Memory B cell (primary cell): ENCODE results near the gene TTC39A.

Experiments used
- ATAC-seq: fragments of 150-1000 bp; cut with Tn5 transposase; 2 replicates; pipeline ENCODE4 v1.10.0; 2021; ENCODE audit warnings: low read depth, mild to moderate bottlenecking, moderate library complexity
- DNase-seq, 2 donors: peaks; one replicate each; pipeline ENCODE4 v3.0.0; 2022; ENCODE audit warnings: low spot score in 2 of 2
- H3K27ac Mint-ChIP-seq: one replicate; pipeline ENCODE4 v1.8.0; 2022; ENCODE audit warnings: mild to moderate bottlenecking, moderate library complexity, mixed read lengths
- H3K27me3 Mint-ChIP-seq: one replicate; pipeline ENCODE4 v1.8.0; 2022; ENCODE audit warnings: mixed read lengths
- H3K36me3 Mint-ChIP-seq: one replicate; pipeline ENCODE4 v1.8.0; 2022; ENCODE audit warnings: mild to moderate bottlenecking, mixed read lengths
- H3K4me1 Mint-ChIP-seq: one replicate; pipeline ENCODE4 v1.8.0; 2022; ENCODE audit warnings: mixed read lengths
- H3K4me3 Mint-ChIP-seq: one replicate; pipeline ENCODE4 v1.8.0; 2022; ENCODE audit warnings: mild to moderate bottlenecking, moderate library complexity, mixed read lengths
- H3K9me3 Mint-ChIP-seq: one replicate; pipeline ENCODE4 v1.8.0; 2022; ENCODE audit warnings: mixed read lengths

The TTC39A gene

GRCh38 chr1:51330331-51331201, at the start of gene TTC39A:
Gene TTC39A, minus strand, starts transcription at chr1:51330562. Its CDS starts 85 bp downstream, at chr1:51330477.
- Mint-ChIP-seq H3K4me3 (peak within 1 kb of the TSS; percentile 83), H3K4me1 (peaks cover 6% of the 10 kb centered on the region), H3K27me3 (peaks cover 14% of the 10 kb centered on the region), H3K9me3 (no peaks in the 10 kb centered on the region), H3K27ac (peak within 1 kb of the TSS; percentile 70), H3K36me3 (no peaks in the 10 kb centered on the region)
- ATAC-seq = peak; percentile 43
- no peak for DNase-seq

DNA sequence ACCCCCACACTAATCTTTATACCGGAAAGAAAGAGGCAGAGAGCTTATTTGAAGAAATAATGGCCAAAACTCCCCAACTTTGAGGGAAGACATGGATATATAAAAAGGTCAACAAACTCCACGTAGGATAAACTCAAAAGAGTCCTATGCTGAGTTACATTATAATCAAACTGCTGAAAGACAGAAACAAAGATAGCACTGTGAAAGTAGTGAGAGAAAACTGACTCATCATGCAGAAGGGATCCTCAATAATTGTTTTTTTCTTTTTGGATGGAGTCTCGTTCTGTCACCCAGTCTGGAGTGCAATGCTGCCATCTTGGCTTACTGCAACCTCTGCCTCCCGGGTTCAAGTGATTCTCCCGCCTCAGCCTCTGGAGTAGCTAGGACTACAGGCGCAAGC, 48.5 kb upstream of the TTC39A start:
- Mint-ChIP-seq H3K4me1 (peaks cover 3% of the 10 kb centered on the region), H3K4me3 (no peak overlapping the region), H3K27me3 (no peaks in the 10 kb centered on the region), H3K36me3 (peaks cover 51% of the 10 kb centered on the region), H3K27ac (no peak overlapping the region), H3K9me3 (no peaks in the 10 kb centered on the region)
- no peak for DNase-seq
- no peak for ATAC-seq

DNA sequence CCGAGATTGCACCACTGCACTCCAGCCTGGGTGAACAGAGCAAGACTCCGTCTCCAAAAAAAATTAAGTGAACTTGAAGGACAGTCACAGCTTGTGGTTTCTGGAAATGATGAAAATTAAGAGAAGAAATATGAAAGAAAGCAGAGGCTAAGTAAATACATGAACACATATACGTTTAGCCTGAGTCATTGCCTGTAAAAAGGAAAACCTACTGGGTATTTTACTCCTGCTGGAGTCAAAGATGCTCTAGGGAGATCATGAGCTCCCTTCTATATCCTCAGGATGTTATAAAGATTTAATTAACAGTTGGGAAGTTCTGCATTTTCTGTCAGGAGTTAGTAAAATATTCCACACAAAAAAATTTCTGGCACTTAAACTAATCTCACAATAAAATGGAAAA, 43.5 kb upstream of the TTC39A start:
- Mint-ChIP-seq H3K4me3 (no peak overlapping the region), H3K36me3 (peaks cover 36% of the 10 kb centered on the region), H3K4me1 (no peaks in the 10 kb centered on the region), H3K27me3 (no peaks in the 10 kb centered on the region), H3K27ac (no peak overlapping the region), H3K9me3 (no peaks in the 10 kb centered on the region)
- no peak for ATAC-seq
- DNase-seq = no peak

GRCh38 chr1:51372561-51372960, 42.2 kb upstream of the TTC39A start:
- no peak for ATAC-seq
- H3K27ac Mint-ChIP-seq = no peak overlapping the region

DNA sequence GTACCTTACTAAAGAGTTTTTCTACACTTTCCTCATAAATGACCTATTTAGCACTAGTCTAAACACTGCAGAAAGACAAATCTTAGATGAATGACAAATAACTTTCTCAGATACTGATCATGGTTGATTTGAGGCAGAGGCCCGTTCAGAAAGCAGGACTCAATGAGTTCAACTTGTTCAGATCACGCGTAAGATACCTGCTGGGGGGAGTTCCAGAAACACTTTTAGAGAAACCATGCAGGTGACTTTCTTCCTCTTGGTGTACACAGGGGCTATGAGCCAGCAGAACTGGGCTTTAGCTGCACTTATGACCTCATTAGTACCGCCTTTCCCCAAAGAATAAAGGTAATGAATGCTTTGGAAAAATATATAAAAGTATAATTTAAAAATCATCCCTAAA, 38.8 kb upstream of the TTC39A start:
- Mint-ChIP-seq H3K27me3 (no peaks in the 10 kb centered on the region), H3K4me1 (no peaks in the 10 kb centered on the region), H3K27ac (peak overlapping the region; percentile 63), H3K36me3 (peaks cover 26% of the 10 kb centered on the region), H3K9me3 (no peaks in the 10 kb centered on the region), H3K4me3 (no peak overlapping the region)
- no peak for DNase-seq
- ATAC-seq = no peak

More at GRCh38 chr1:51372561-51372960, 42.2 kb upstream of the TTC39A start:
- H3K4me3 Mint-ChIP-seq = no peak overlapping the region
- H3K36me3 Mint-ChIP-seq = peaks cover 33% of the 10 kb centered on the region
- H3K4me1 Mint-ChIP-seq = no peaks in the 10 kb centered on the region
- H3K27me3 Mint-ChIP-seq = no peaks in the 10 kb centered on the region
- no peak for DNase-seq
- H3K9me3 Mint-ChIP-seq = no peaks in the 10 kb centered on the region

- H3K27me3 Mint-ChIP-seq = no peaks in the 10 kb centered on the region
- ATAC-seq (no peak), DNase-seq (no peak)
- H3K4me3 Mint-ChIP-seq = no peak overlapping the region
- H3K9me3 Mint-ChIP-seq = no peaks in the 10 kb centered on the region
- no peak overlapping the region for H3K27ac Mint-ChIP-seq
- no peaks in the 10 kb centered on the region for H3K4me1 Mint-ChIP-seq
- peaks cover 23% of the 10 kb centered on the region for H3K36me3 Mint-ChIP-seq
Observed at GRCh38 chr1:51365774-51366173, 35.4 kb upstream of the TTC39A start.

DNA sequence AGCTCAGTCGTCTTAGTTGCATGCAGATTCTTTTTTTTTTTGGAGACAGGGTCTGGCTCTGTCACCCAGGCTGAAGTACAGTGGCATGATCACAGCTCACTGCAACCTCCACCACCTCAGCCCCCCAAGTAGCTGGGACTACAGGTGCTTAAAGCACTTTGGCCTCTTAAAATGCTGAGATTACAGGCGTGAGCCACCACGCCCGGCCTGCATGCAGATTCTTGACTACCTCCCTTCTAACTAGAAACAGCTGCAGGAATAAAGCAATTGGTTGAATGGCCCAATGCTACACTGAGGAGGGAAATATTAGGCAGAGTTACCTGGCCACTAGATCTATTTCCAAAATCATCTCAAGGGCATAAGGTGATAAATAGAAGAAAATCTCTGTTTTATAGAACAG, 29.5 kb upstream of the TTC39A start:
- Mint-ChIP-seq H3K4me3 (no peak overlapping the region), H3K27ac (no peak overlapping the region), H3K27me3 (no peaks in the 10 kb centered on the region), H3K9me3 (no peaks in the 10 kb centered on the region), H3K4me1 (no peaks in the 10 kb centered on the region), H3K36me3 (peaks cover 27% of the 10 kb centered on the region)
- DNase-seq = no peak
- ATAC-seq = no peak

GRCh38 chr1:51355382-51355781, 25.0 kb upstream of the TTC39A start:
- no peak for ATAC-seq
- Mint-ChIP-seq H3K36me3 (peaks cover 13% of the 10 kb centered on the region), H3K4me1 (peaks cover 3% of the 10 kb centered on the region), H3K27ac (no peak overlapping the region), H3K27me3 (no peaks in the 10 kb centered on the region), H3K4me3 (no peak overlapping the region), H3K9me3 (no peaks in the 10 kb centered on the region)
- DNase-seq = no peak

DNA sequence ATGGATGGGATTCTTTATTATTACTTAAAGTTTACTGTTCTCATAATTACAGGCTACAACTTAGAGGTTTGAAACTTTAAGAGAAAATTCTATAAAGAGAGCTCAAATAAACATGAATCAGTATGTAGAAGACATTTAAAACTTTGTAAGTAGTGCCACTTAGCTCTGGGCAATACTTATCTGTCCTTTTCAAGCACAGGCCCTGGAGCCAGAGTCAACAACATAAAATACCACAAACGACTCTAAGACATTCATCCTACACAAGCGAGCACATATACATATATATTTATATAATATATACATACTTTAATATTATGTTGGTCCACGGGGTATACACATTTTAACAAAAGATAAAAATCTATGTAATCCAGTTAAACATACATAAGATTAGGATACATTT, 24.1 kb upstream of the TTC39A start:
- peaks cover 3% of the 10 kb centered on the region for H3K4me1 Mint-ChIP-seq
- H3K4me3 Mint-ChIP-seq = no peak overlapping the region
- H3K27me3 Mint-ChIP-seq = no peaks in the 10 kb centered on the region
- ATAC-seq (no peak), DNase-seq (no peak)
- no peak overlapping the region for H3K27ac Mint-ChIP-seq
- peaks cover 9% of the 10 kb centered on the region for H3K36me3 Mint-ChIP-seq
- no peaks in the 10 kb centered on the region for H3K9me3 Mint-ChIP-seq

- no peak overlapping the region for H3K27ac Mint-ChIP-seq
- no peaks in the 10 kb centered on the region for H3K27me3 Mint-ChIP-seq
- H3K4me3 Mint-ChIP-seq = no peak overlapping the region
- no peak for ATAC-seq
- no peaks in the 10 kb centered on the region for H3K9me3 Mint-ChIP-seq
- peaks cover 9% of the 10 kb centered on the region for H3K36me3 Mint-ChIP-seq
- H3K4me1 Mint-ChIP-seq = peaks cover 3% of the 10 kb centered on the region
- no peak for DNase-seq
Observed at GRCh38 chr1:51351907-51352306, 21.5 kb upstream of the TTC39A start.

GRCh38 chr1:51349862-51350261, 19.5 kb upstream of the TTC39A start:
- Mint-ChIP-seq H3K4me1 (peaks cover 3% of the 10 kb centered on the region), H3K36me3 (peaks cover under 1% of the 10 kb centered on the region), H3K27ac (no peak overlapping the region), H3K9me3 (no peaks in the 10 kb centered on the region), H3K27me3 (peaks cover 2% of the 10 kb centered on the region), H3K4me3 (no peak overlapping the region)
- no peak for DNase-seq
- ATAC-seq = no peak

DNA sequence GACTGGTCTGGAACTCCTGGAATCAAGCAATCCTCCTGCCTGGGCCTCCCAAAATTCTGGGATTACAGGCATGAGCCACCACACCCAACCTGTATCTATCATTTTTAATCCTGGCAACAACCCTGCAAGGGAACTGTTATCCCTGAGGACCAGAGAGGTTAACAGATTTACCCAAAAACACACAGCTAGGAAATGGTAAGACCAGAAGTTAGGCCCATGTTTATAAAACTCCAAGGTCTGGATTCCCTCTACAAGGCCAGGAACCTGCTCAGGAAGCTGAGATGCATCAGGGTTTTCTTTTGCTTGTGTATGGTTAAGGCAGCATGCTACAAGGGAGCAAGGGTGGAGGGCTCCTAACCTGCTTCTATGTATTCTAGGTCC, 17.8 kb upstream of the TTC39A start:
- Mint-ChIP-seq H3K27me3 (peaks cover 12% of the 10 kb centered on the region), H3K4me3 (no peak overlapping the region), H3K9me3 (no peaks in the 10 kb centered on the region), H3K27ac (no peak overlapping the region), H3K4me1 (peaks cover 3% of the 10 kb centered on the region), H3K36me3 (no peaks in the 10 kb centered on the region)
- ATAC-seq (no peak), DNase-seq (no peak)

DNA sequence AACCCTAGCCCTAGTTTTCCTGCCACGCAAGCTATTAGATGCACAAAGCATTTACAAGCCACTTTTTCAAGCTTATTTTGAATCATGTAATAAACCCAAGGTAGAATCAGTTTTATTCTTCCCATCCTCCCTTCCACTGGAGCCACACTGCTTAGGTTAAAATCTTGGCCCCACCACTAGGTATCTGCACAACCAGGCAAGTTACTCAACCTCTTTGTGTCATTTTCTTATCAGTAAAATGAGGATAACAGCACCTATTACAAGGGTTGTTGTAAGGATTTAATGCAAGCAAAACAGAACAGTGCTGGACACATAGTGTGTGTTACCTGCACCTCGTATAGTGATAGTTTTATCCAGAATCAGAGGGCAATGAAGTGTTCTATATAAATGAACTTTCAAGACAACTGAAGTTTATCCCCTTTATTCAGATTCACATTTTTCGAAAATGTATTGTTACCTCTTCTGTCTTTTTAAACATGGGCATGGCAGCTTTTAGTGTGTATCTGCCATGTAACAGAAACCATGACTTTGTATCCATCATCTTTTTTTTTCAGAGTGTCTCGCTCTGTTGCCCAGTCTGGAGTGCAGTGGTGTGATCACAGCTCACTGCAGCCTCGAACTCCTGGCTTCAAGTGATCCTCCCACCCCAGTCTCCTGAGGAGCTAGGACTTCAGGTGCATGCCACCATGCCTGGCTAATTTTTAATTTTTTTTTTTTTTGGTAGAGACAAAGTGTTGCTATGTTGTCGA, 17.2 kb upstream of the TTC39A start:
- DNase-seq (no peak), ATAC-seq (no peak)
- Mint-ChIP-seq H3K9me3 (no peaks in the 10 kb centered on the region), H3K4me3 (no peak overlapping the region), H3K27ac (no peak overlapping the region), H3K27me3 (peaks cover 14% of the 10 kb centered on the region), H3K36me3 (no peaks in the 10 kb centered on the region), H3K4me1 (peaks cover 3% of the 10 kb centered on the region)

DNA sequence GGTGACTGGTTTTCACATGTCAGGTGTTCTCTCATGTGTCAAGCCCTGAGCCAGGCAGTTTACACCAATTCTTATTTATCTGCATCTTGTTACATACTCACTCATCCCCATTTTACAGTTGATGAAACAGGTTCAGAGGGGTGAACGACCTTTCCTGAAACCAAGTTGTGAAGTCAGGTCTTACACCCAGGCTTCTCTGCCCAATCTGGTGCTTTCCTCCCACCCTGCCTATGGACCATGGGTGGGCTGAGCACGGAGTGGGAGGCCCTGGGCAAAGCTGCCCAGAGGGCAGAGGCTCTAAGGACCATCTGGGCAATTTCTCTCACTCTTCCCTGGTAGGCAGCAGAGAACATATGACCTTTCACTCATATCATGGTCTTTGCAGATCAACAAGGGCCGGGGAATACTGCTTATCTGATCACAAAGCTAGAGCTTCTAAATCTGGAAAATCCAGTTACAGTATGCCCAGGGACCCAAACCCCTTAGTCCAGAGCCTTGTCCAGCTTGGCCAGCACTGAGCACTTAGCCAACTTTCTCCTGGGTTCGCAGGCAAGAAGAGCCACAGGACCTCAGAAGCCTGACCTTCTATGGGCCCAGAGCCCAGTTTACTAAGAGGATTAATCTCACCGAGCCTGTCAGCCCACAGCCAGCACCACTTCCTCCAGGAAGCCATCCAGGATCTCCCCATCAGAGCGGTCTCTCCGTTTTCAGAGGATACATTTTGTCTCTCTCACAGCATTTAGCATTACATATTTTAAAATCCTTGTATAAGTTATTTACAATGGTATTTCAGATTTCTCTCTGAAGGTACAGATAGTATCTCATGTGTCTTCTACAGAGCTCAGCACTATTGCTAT, 16.0 kb upstream of the TTC39A start:
- H3K27me3 Mint-ChIP-seq = peaks cover 14% of the 10 kb centered on the region
- H3K27ac Mint-ChIP-seq = no peak overlapping the region
- ATAC-seq = no peak
- H3K9me3 Mint-ChIP-seq = no peaks in the 10 kb centered on the region
- H3K4me3 Mint-ChIP-seq = no peak overlapping the region
- no peak for DNase-seq
- no peaks in the 10 kb centered on the region for H3K36me3 Mint-ChIP-seq
- no peaks in the 10 kb centered on the region for H3K4me1 Mint-ChIP-seq
